GM12878 (cell line): ENCODE results near the gene SASH1. TPM values are rescaled to one million over a fixed set of nuclear protein-coding genes. Genes with fewer than 3 reads are reported as not detected.

Experiments
- ATAC-seq: fragments of 200-7000 bp; cut with Tn5 transposase; 3 replicates; pipeline ENCODE4 v1.9.1; 2020; ENCODE audit warnings: mild to moderate bottlenecking, moderate library complexity
- BruUV-seq: library from RNA; stranded (reverse); fragments of 400-500 nt; replicated peaks from 2 replicates; lab custom pipeline; 2021; lab: Mats Ljungman, UMichigan
- CTCF ChIA-PET: fragments of 300-600 bp; sonication (Branson Sonifier 250); formaldehyde crosslinking; extraction: SDS; loops from one replicate; lab custom pipeline; 2021; ENCODE audit warnings: inconsistent platforms; lab: Yijun Ruan, JAX
- POLR2A ChIA-PET: fragments of 350-600 bp; formaldehyde crosslinking; extraction: SDS; loops from one replicate; lab custom pipeline; 2021; ENCODE audit warnings: inconsistent platforms; lab: Charles Lee
- RAD21 ChIA-PET: fragments of 300-600 bp; sonication (Branson Sonifier 250); formaldehyde crosslinking; loops from one replicate; lab custom pipeline; 2023; ENCODE audit warnings: antibody characterized with exemption; ENCODE audit not compliant: unreplicated experiment; lab: Charles Lee
- SMC1A ChIA-PET: fragments of 300-600 bp; sonication (Branson Sonifier 250); formaldehyde crosslinking; loops from one replicate; lab custom pipeline; 2023; ENCODE audit not compliant: unreplicated experiment, uncharacterized antibody; lab: Charles Lee
- DNase-seq: peaks from one replicate; pipeline ENCODE4 v3.0.0-alpha.2; 2011; ENCODE audit warnings: low read depth, low spot score
- FAIRE-seq: peaks from 3 replicates; lab custom pipeline; 2011; peaks lifted over from hg19 to GRCh38; lab: Jason Lieb, UNC
- H2AFZ ChIP-seq: 2 replicates; pipeline ENCODE4 v1.6.0; 2011; ENCODE audit warnings: low read depth, low read length, control low read depth; ENCODE audit not compliant: control insufficient read depth
- H3K27ac ChIP-seq: 2 replicates; pipeline ENCODE4 v1.5.1; 2011; ENCODE audit warnings: control low read depth; ENCODE audit not compliant: control insufficient read depth, insufficient read depth
- H3K27me3 ChIP-seq, 2 experiments: replicated peaks in 1 of 2; 2 replicates each; pipeline versions ENCODE4 v1.6.0 to v1.6.1; 2011; ENCODE audit warnings: low read length in 1 of 2; ENCODE audit not compliant: control insufficient read depth in 2 of 2, insufficient read depth in 2 of 2
- H3K36me3 ChIP-seq, 2 experiments: 2 replicates each; pipeline ENCODE4 v1.5.1; 2011; ENCODE audit warnings: low read length in 1 of 2; ENCODE audit not compliant: control insufficient read depth in 2 of 2, insufficient read depth in 2 of 2
- H3K4me1 ChIP-seq: 2 replicates; pipeline ENCODE4 v1.6.1; 2011; ENCODE audit warnings: mild to moderate bottlenecking, low read length, moderate library complexity, mixed read lengths; ENCODE audit not compliant: control insufficient read depth, insufficient read depth
- H3K4me2 ChIP-seq: 2 replicates; pipeline ENCODE4 v1.6.0; 2011; ENCODE audit warnings: control low read depth; ENCODE audit not compliant: control insufficient read depth, insufficient read depth
- H3K4me3 ChIP-seq: fragments of 200-600 bp; sonication (generic); 2 replicates; pipeline ENCODE4 v1.5.1; 2016
- H3K79me2 ChIP-seq: 2 replicates; pipeline ENCODE4 v1.6.0; 2011; ENCODE audit warnings: low read length; ENCODE audit not compliant: control insufficient read depth, insufficient read depth
- H3K9ac ChIP-seq: 2 replicates; pipeline ENCODE4 v1.8.0; 2011; ENCODE audit warnings: low read length, control low read depth, mixed read lengths; ENCODE audit not compliant: control insufficient read depth, insufficient read depth
- H3K9me3 ChIP-seq: replicated peaks from 3 replicates; pipeline ENCODE4 v1.5.1; 2011; ENCODE audit warnings: mild to moderate bottlenecking, low read length; ENCODE audit not compliant: control insufficient read depth, insufficient read depth
- H4K20me1 ChIP-seq: 2 replicates; pipeline ENCODE4 v1.6.0; 2011; ENCODE audit not compliant: control insufficient read depth, insufficient read depth
- BMI1 ChIP-seq: fragments of 450-650 bp; IDR thresholded peaks from 2 replicates; pipeline ENCODE4 v1.6.1; 2016; ENCODE audit warnings: mild to moderate bottlenecking, moderate library complexity, borderline replicate concordance
- DPF2 ChIP-seq: fragments of 450-650 bp; IDR thresholded peaks from 2 replicates; pipeline ENCODE4 v1.6.1; 2017; ENCODE audit warnings: mild to moderate bottlenecking
- ESRRA ChIP-seq: IDR thresholded peaks from 2 replicates; pipeline ENCODE4 v1.6.1; 2012; ENCODE audit warnings: mild to moderate bottlenecking, low read length, improper control_type of control experiment
- FOXK2 ChIP-seq: fragments of 450-650 bp; IDR thresholded peaks from 2 replicates; pipeline ENCODE4 v1.6.1; 2017; ENCODE audit warnings: mild to moderate bottlenecking, moderate library complexity
- IRF3 ChIP-seq: fragments of 450-650 bp; IDR thresholded peaks from 2 replicates; pipeline ENCODE4 v1.6.1; 2014; ENCODE audit warnings: mild to moderate bottlenecking
- RBBP5 ChIP-seq: fragments of 200-600 bp; sonication (generic); conservative IDR thresholded peaks from 2 replicates; pipeline ENCODE4 v1.6.1; 2016
- ZNF274 ChIP-seq: IDR thresholded peaks from one replicate; pipeline ENCODE4 v1.8.0; 2011; ENCODE audit not compliant: insufficient read length, insufficient read depth
- WGBS: methylation state at CpG from one replicate; pipeline ENCODE4 v1.1.6; 2016; ENCODE audit warnings: low lambda C conversion rate; ENCODE audit not compliant: insufficient replicate concordance, insufficient coverage; ENCODE audit errors: missing lambda C conversion rate; 5-methylcytosine and 5-hydroxymethylcytosine counted together
- in situ Hi-C: fragments of 300-500 bp; cut with MboI; formaldehyde crosslinking; loops from 9 replicates; pipeline ENCODE4 v1.14.3; 2018; ENCODE audit warnings: mixed read lengths
- intact Hi-C: fragments of 100-400 bp; cut with micrococcal nuclease; formaldehyde crosslinking; loops from one replicate; pipeline ENCODE4 v1.14.2; 2022; ENCODE audit not compliant: unreplicated experiment
- polyA plus RNA-seq, 11 experiments: library from polyadenylated mRNA; depleted of rRNA in 4 of 11; unstranded in 6 of 11; stranded (reverse) in 5 of 11; fragments of >200 nt; fragmentation: Nextera tagmentation in 4 of 11; fragmentation: Illumina TruSeq in 1 of 11; extraction: Ambion mirVana in 4 of 11; extraction: Trizol in 1 of 11; gene quantifications; 1 replicate in 1 of 11; 2 replicates in 10 of 11; pipeline versions ENCODE4 v1.2.1 to v1.2.3, GENCODE V29; 2011 to 2016; ENCODE audit warnings: inconsistent platforms in 2 of 11, missing spikeins in 2 of 11, low read depth in 1 of 11
- total RNA-seq, 4 experiments: library from RNA; depleted of rRNA in 3 of 4; stranded (reverse); fragments of >200 nt in 3 of 4; fragmentation: Illumina TruSeq in 1 of 4; extraction: Trizol in 1 of 4; gene quantifications; 2 replicates each; pipeline versions ENCODE4 v1.2.1 to v1.2.3, GENCODE V29; 2013 to 2021
- TF ChIP-seq, protein P1 (sequence below): fragments of 450-650 bp; IDR thresholded peaks from 2 replicates; pipeline ENCODE4 v1.6.1; 2016; ENCODE audit warnings: mild to moderate bottlenecking
- TF ChIP-seq, protein P2 (sequence below): IDR thresholded peaks from 2 replicates; pipeline ENCODE4 v1.6.1; 2011; ENCODE audit warnings: low read depth, mild to moderate bottlenecking, low read length, moderate library complexity, borderline replicate concordance; ENCODE audit errors: extremely low read depth

SASH1 gene
- total and polyA plus RNA-seq, 10 of the 15 experiments (the other 5 are each of a cell fraction or from before 2014, with no cell fraction given): 0.01 to 0.73 (median 0.14) TPM; not detected in 4

- no peak overlapping the region for H3K27ac ChIP-seq
- in situ Hi-C loops: no loop called here
- H3K36me3 ChIP-seq: no peaks in the 10 kb centered on the region
- H4K20me1 ChIP-seq: no peaks in the 10 kb centered on the region
- no peak overlapping the region for H3K4me3 ChIP-seq
- peaks cover 0 to 3% of the 10 kb centered on the region in 2 experiments for H3K27me3 ChIP-seq
- BruUV-seq: no TSS peak
- SMC1A ChIA-PET: no interaction called here
- RAD21 ChIA-PET: no interaction called here
- H3K9ac ChIP-seq: no peak overlapping the region
- H3K79me2 ChIP-seq: no peaks in the 10 kb centered on the region
- FAIRE-seq (no peak), DNase-seq (no peak), ATAC-seq (no peak)
- no peak overlapping the region for H2AFZ ChIP-seq
- CTCF ChIA-PET: no interaction called here
- H3K4me2 ChIP-seq: no peak overlapping the region
- no peaks in the 10 kb centered on the region; the same call in 2 of the 3 replicates for H3K9me3 ChIP-seq
- TF ChIP-seq RBBP5: no peak
- TF ChIP-seq DPF2: no peak
- no peak for TF ChIP-seq FOXK2
- 11% methylated on average over 14 of the region's 14 CpGs for WGBS
- POLR2A ChIA-PET: no interaction called here
- intact Hi-C loops: no loop called here
- H3K4me1 ChIP-seq: no peaks in the 10 kb centered on the region
Observed at GRCh38 chr6:148509119-148509799, 166.6 kb downstream of the SASH1 start.

- Histone ChIP-seq H2AFZ (no peak overlapping the region), H3K4me2 (no peak overlapping the region), H3K27me3 (peaks cover 0 to 3% of the 10 kb centered on the region in 2 experiments), H3K27ac (no peak overlapping the region), H3K4me3 (no peak overlapping the region), H4K20me1 (no peaks in the 10 kb centered on the region), H3K36me3 (no peaks in the 10 kb centered on the region), H3K4me1 (no peaks in the 10 kb centered on the region), H3K79me2 (no peaks in the 10 kb centered on the region), H3K9ac (no peak overlapping the region), H3K9me3 (no peaks in the 10 kb centered on the region; the same call in 2 of the 3 replicates)
- SMC1A ChIA-PET: no interaction called here
- BruUV-seq: no TSS peak
- CTCF ChIA-PET: no interaction called here
- ATAC-seq (peak; percentile 66), DNase-seq (no peak), FAIRE-seq (no peak)
- intact Hi-C loops (no loop called here), in situ Hi-C loops (no loop called here)
- TF ChIP-seq BMI1 (peak; percentile 80), IRF3 (no peak), ZNF274 (no peak), ESRRA (no peak)
- TF ChIP-seq, protein P1, sequence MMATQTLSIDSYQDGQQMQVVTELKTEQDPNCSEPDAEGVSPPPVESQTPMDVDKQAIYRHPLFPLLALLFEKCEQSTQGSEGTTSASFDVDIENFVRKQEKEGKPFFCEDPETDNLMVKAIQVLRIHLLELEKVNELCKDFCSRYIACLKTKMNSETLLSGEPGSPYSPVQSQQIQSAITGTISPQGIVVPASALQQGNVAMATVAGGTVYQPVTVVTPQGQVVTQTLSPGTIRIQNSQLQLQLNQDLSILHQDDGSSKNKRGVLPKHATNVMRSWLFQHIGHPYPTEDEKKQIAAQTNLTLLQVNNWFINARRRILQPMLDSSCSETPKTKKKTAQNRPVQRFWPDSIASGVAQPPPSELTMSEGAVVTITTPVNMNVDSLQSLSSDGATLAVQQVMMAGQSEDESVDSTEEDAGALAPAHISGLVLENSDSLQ: peak; percentile 29; the same call in 1 of the 2 replicates
- TF ChIP-seq, protein P2, sequence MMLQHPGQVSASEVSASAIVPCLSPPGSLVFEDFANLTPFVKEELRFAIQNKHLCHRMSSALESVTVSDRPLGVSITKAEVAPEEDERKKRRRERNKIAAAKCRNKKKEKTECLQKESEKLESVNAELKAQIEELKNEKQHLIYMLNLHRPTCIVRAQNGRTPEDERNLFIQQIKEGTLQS: no peak
- RAD21 ChIA-PET: no interaction called here
- POLR2A ChIA-PET: no interaction called here
- 0% methylated on average over 6 of the region's 6 CpGs for WGBS
Observed at GRCh38 chr6:148509800-148510581, 167.4 kb downstream of the SASH1 start.
